GM12874 (cell line): ENCODE results near the gene DUSP9.

Experiments used
- CTCF ChIP-seq: IDR thresholded peaks from 2 replicates; pipeline ENCODE4 v1.5.1; 2011; ENCODE audit warnings: low read depth, mild to moderate bottlenecking, control low read depth, low read length, moderate library complexity; ENCODE audit not compliant: insufficient read depth

DUSP9 gene

GRCh38 chrX:153670748-153671588, 24.0 kb downstream of the DUSP9 start:
- no peak for TF ChIP-seq CTCF

- TF ChIP-seq CTCF = no peak
Observed at GRCh38 chrX:153671589-153672530, 24.9 kb downstream of the DUSP9 start.

- TF ChIP-seq CTCF = no peak
Observed at GRCh38 chrX:153672531-153673427, 25.8 kb downstream of the DUSP9 start.

- TF ChIP-seq CTCF = no peak
Observed at GRCh38 chrX:153673428-153674218, 26.6 kb downstream of the DUSP9 start, which contains the start of gene PNCK. Gene PNCK, minus strand, starts transcription at chrX:153673813. Its CDS starts 737 bp downstream, at chrX:153673076.

- TF ChIP-seq CTCF = no peak
Observed at GRCh38 chrX:153674219-153674851, 27.3 kb downstream of the DUSP9 start.

GRCh38 chrX:153681175-153681574, 34.2 kb downstream of the DUSP9 start:
- no peak for TF ChIP-seq CTCF
